Measurements from ENCODE around the gene TUT7.
A peak's percentile ranks its signal among the peaks of the same experiment; 100 is the strongest.
"Not testable (repeated sequence)": the region's sequence is repeated elsewhere in the genome, so short reads cannot be mapped to it uniquely, and the experiment has no call there.

Gene TUT7

GRCh38 chr9:86303316-86303975 lies 50.8 kb downstream of the TUT7 start:
- DNase-seq = no peak

GRCh38 chr9:86301686-86302085 lies 52.5 kb downstream of the TUT7 start:
- no peak for DNase-seq

GRCh38 chr9:86300701-86301100 lies 53.5 kb downstream of the TUT7 start:
- no peak for DNase-seq

GRCh38 chr9:86298873-86299272 lies 55.3 kb downstream of the TUT7 start:
- no peak for DNase-seq

- not testable (repeated sequence) for DNase-seq
Measured at GRCh38 chr9:86290341-86290740, 63.9 kb downstream of the TUT7 start.

GRCh38 chr9:86288499-86289198 lies 65.6 kb downstream of the TUT7 start:
- DNase-seq = peak; percentile 25

- peak; percentile 77 for DNase-seq
Measured at GRCh38 chr9:86287013-86287412, 67.2 kb downstream of the TUT7 start.

GRCh38 chr9:86286278-86286677 lies 67.9 kb downstream of the TUT7 start:
- DNase-seq = no peak

- no peak for DNase-seq
Measured at GRCh38 chr9:86285261-86285660, 68.9 kb downstream of the TUT7 start.

GRCh38 chr9:86282979-86283535 lies 71.2 kb downstream of the TUT7 start:
- DNase-seq = no peak

GRCh38 chr9:86282077-86282978 lies 71.9 kb downstream of the TUT7 start, which contains the start of gene ISCA1:
Gene ISCA1 (minus strand): TSS chr9:86282538. CDS start chr9:86282458, 80 bp downstream.
- DNase-seq = peak; percentile 98

- DNase-seq = no peak
Measured at GRCh38 chr9:86281593-86282076, 72.6 kb downstream of the TUT7 start.

GRCh38 chr9:86280580-86280979 lies 73.6 kb downstream of the TUT7 start:
- no peak for DNase-seq

- DNase-seq = no peak
Measured at GRCh38 chr9:86279839-86280238, 74.4 kb downstream of the TUT7 start.

GRCh38 chr9:86277072-86277471 lies 77.1 kb downstream of the TUT7 start:
- DNase-seq = no peak

- DNase-seq = no peak
Measured at GRCh38 chr9:86275962-86276361, 78.2 kb downstream of the TUT7 start.

- DNase-seq = no peak
Measured at GRCh38 chr9:86274821-86275643, 79.2 kb downstream of the TUT7 start.

- no peak for DNase-seq
Measured at GRCh38 chr9:86272221-86272620, 82.0 kb downstream of the TUT7 start.

GRCh38 chr9:86263876-86264275 lies 90.3 kb downstream of the TUT7 start:
- no peak for DNase-seq

- DNase-seq = peak; percentile 53
Measured at GRCh38 chr9:86262492-86262891, 91.7 kb downstream of the TUT7 start.

GRCh38 chr9:86259557-86259956 lies 94.7 kb downstream of the TUT7 start, which contains the start of gene C9orf153:
Gene C9orf153 (minus strand): TSS chr9:86259657. CDS start chr9:86229603, 30,054 bp downstream.
- peak; percentile 31 for DNase-seq

GRCh38 chr9:86257391-86257790 lies 96.8 kb downstream of the TUT7 start:
- DNase-seq = peak; percentile 56

Data from retina (tissue), 1 donor.